MG63 (cell line): ENCODE data around the gene BCR. TPM values are rescaled to one million over a fixed set of nuclear protein-coding genes. Genes with fewer than 3 reads are reported as not detected.

Source experiments
- DNase-seq: peaks from one replicate; pipeline ENCODE4 v3.0.0-alpha.2; 2020
- H3K27me3 ChIP-seq: fragments of 250-450 bp; sonication (Bioruptor Pico); 2 replicates; pipeline ENCODE4 v1.5.1; 2020; ENCODE audit warnings: mild to moderate bottlenecking, moderate library complexity
- H3K36me3 ChIP-seq: fragments of 250-450 bp; sonication (Bioruptor Pico); 2 replicates; pipeline ENCODE4 v1.5.1; 2020; ENCODE audit warnings: mild to moderate bottlenecking, moderate library complexity
- H3K4me3 ChIP-seq: fragments of 250-450 bp; sonication (Bioruptor Pico); 2 replicates; pipeline ENCODE4 v1.5.1; 2020; ENCODE audit warnings: mild to moderate bottlenecking, moderate library complexity
- H3K9me3 ChIP-seq: fragments of 250-450 bp; sonication (Bioruptor Pico); 2 replicates; pipeline ENCODE4 v1.5.1; 2020; ENCODE audit warnings: mild to moderate bottlenecking, moderate library complexity
- total RNA-seq: library from RNA; depleted of rRNA; stranded (reverse); fragments of >200 nt; shearing (Covaris generic); gene quantifications from 2 replicates; pipeline ENCODE4 v1.2.3, GENCODE V29; 2014; ENCODE audit warnings: low replicate concordance

BCR gene
- total RNA-seq, 1 experiment from 2014 or later, result 17.3 TPM

- Histone ChIP-seq H3K9me3 (no peaks in the 10 kb centered on the region), H3K4me3 (no peak overlapping the region), H3K36me3 (peaks cover 5% of the 10 kb centered on the region), H3K27me3 (no peaks in the 10 kb centered on the region)
- no peak for DNase-seq
These were observed 107.1 kb downstream of the BCR start for GRCh38 chr22:23287136-23288095.

GRCh38 chr22:23288301-23289129 is 108.2 kb downstream of the BCR start:
- DNase-seq, result no peak
- no peak overlapping the region for H3K4me3 ChIP-seq
- no peaks in the 10 kb centered on the region for H3K27me3 ChIP-seq
- peaks cover 3% of the 10 kb centered on the region; the same call in 1 of the 2 replicates for H3K36me3 ChIP-seq
- H3K9me3 ChIP-seq, result no peaks in the 10 kb centered on the region

- no peaks in the 10 kb centered on the region for H3K27me3 ChIP-seq
- DNase-seq, result no peak
- H3K36me3 ChIP-seq, result peaks cover 3% of the 10 kb centered on the region; the same call in 1 of the 2 replicates
- no peak overlapping the region for H3K4me3 ChIP-seq
- no peaks in the 10 kb centered on the region for H3K9me3 ChIP-seq
These were observed 108.8 kb downstream of the BCR start for GRCh38 chr22:23289130-23289503.

GRCh38 chr22:23289851-23290724 is 109.8 kb downstream of the BCR start:
- peak; percentile 38 for DNase-seq
- H3K36me3 ChIP-seq, result peaks cover 3% of the 10 kb centered on the region; the same call in 1 of the 2 replicates

GRCh38 chr22:23291806-23292452 is 111.6 kb downstream of the BCR start:
- Histone ChIP-seq H3K36me3 (peaks cover 3% of the 10 kb centered on the region; the same call in 1 of the 2 replicates), H3K9me3 (no peaks in the 10 kb centered on the region), H3K4me3 (no peak overlapping the region), H3K27me3 (no peaks in the 10 kb centered on the region)
- DNase-seq, result no peak

More at GRCh38 chr22:23289851-23290724, 109.8 kb downstream of the BCR start:
- Histone ChIP-seq H3K9me3 (no peaks in the 10 kb centered on the region), H3K4me3 (no peak overlapping the region), H3K27me3 (no peaks in the 10 kb centered on the region)

- H3K27me3 ChIP-seq, result no peaks in the 10 kb centered on the region
- H3K9me3 ChIP-seq, result no peaks in the 10 kb centered on the region
- H3K4me3 ChIP-seq, result no peak overlapping the region
- peaks cover 3% of the 10 kb centered on the region; the same call in 1 of the 2 replicates for H3K36me3 ChIP-seq
- no peak for DNase-seq
These were observed 112.4 kb downstream of the BCR start for GRCh38 chr22:23292453-23293350.

- Histone ChIP-seq H3K36me3 (peaks cover 3% of the 10 kb centered on the region; the same call in 1 of the 2 replicates), H3K9me3 (no peaks in the 10 kb centered on the region), H3K27me3 (no peaks in the 10 kb centered on the region), H3K4me3 (no peak overlapping the region)
- no peak for DNase-seq
These were observed 113.4 kb downstream of the BCR start for GRCh38 chr22:23293720-23294119.

- DNase-seq, result no peak
- Histone ChIP-seq H3K9me3 (no peaks in the 10 kb centered on the region), H3K4me3 (no peak overlapping the region), H3K27me3 (no peaks in the 10 kb centered on the region), H3K36me3 (peaks cover 3% of the 10 kb centered on the region; the same call in 1 of the 2 replicates)
These were observed 113.9 kb downstream of the BCR start for GRCh38 chr22:23294221-23294620.

- no peaks in the 10 kb centered on the region for H3K9me3 ChIP-seq
- H3K27me3 ChIP-seq, result no peaks in the 10 kb centered on the region
These were observed 120.2 kb downstream of the BCR start for GRCh38 chr22:23300476-23300875.

GRCh38 chr22:23301591-23301990 is 121.3 kb downstream of the BCR start:
- no peak overlapping the region for H3K4me3 ChIP-seq
- no peaks in the 10 kb centered on the region for H3K27me3 ChIP-seq
- 0 out of 2 replicates have a peak, but pooled peaks cover 2% of the 10 kb centered on the region for H3K36me3 ChIP-seq
- H3K9me3 ChIP-seq, result no peaks in the 10 kb centered on the region
- DNase-seq, result no peak

More at GRCh38 chr22:23300476-23300875, 120.2 kb downstream of the BCR start:
- DNase-seq, result no peak
- Histone ChIP-seq H3K36me3 (0 out of 2 replicates have a peak, but pooled peaks cover 2% of the 10 kb centered on the region), H3K4me3 (no peak overlapping the region)

GRCh38 chr22:23302171-23303002 is 122.1 kb downstream of the BCR start:
- no peak for DNase-seq
- Histone ChIP-seq H3K9me3 (no peaks in the 10 kb centered on the region), H3K36me3 (0 out of 2 replicates have a peak, but pooled peaks cover 2% of the 10 kb centered on the region), H3K4me3 (no peak overlapping the region), H3K27me3 (no peaks in the 10 kb centered on the region)

GRCh38 chr22:23305321-23305910 is 125.1 kb downstream of the BCR start:
- H3K9me3 ChIP-seq, result no peaks in the 10 kb centered on the region
- no peaks in the 10 kb centered on the region for H3K36me3 ChIP-seq
- no peaks in the 10 kb centered on the region for H3K27me3 ChIP-seq
- no peak overlapping the region for H3K4me3 ChIP-seq
- peak; percentile 46 for DNase-seq

- H3K36me3 ChIP-seq, result no peaks in the 10 kb centered on the region
- DNase-seq, result no peak
- H3K27me3 ChIP-seq, result no peaks in the 10 kb centered on the region
- H3K4me3 ChIP-seq, result no peak overlapping the region
- H3K9me3 ChIP-seq, result no peaks in the 10 kb centered on the region
These were observed 125.6 kb downstream of the BCR start for GRCh38 chr22:23305922-23306374.
